ES-I3 (cell line): ENCODE measurements around the gene KCNQ4.

Experiments used
- H3K36me3 ChIP-seq: 2 replicates; pipeline ENCODE4 v1.6.1; 2013; ENCODE audit warnings: mild to moderate bottlenecking, low read length, control low read depth, moderate library complexity; ENCODE audit not compliant: insufficient read depth
- H3K4me1 ChIP-seq: 2 replicates; pipeline ENCODE4 v1.6.1; 2013; ENCODE audit warnings: mild to moderate bottlenecking, control low read depth, low read length; ENCODE audit not compliant: insufficient read depth
- H3K9ac ChIP-seq: 2 replicates; pipeline ENCODE4 v1.6.1; 2013; ENCODE audit warnings: low read depth, mild to moderate bottlenecking, low read length, moderate library complexity
- H3K9me3 ChIP-seq: 2 replicates; pipeline ENCODE4 v1.6.1; 2013; ENCODE audit warnings: mild to moderate bottlenecking, low read length, moderate library complexity; ENCODE audit not compliant: control insufficient read depth, insufficient read depth

KCNQ4 gene

GRCh38 chr1:40777224-40777970 is 6.2 kb upstream of the KCNQ4 start:
- Histone ChIP-seq H3K4me1 (no peaks in the 10 kb centered on the region; the same call in 1 of the 2 replicates), H3K36me3 (no peaks in the 10 kb centered on the region; the same call in 1 of the 2 replicates), H3K9me3 (peaks cover 9% of the 10 kb centered on the region), H3K9ac (no peak overlapping the region)

DNA sequence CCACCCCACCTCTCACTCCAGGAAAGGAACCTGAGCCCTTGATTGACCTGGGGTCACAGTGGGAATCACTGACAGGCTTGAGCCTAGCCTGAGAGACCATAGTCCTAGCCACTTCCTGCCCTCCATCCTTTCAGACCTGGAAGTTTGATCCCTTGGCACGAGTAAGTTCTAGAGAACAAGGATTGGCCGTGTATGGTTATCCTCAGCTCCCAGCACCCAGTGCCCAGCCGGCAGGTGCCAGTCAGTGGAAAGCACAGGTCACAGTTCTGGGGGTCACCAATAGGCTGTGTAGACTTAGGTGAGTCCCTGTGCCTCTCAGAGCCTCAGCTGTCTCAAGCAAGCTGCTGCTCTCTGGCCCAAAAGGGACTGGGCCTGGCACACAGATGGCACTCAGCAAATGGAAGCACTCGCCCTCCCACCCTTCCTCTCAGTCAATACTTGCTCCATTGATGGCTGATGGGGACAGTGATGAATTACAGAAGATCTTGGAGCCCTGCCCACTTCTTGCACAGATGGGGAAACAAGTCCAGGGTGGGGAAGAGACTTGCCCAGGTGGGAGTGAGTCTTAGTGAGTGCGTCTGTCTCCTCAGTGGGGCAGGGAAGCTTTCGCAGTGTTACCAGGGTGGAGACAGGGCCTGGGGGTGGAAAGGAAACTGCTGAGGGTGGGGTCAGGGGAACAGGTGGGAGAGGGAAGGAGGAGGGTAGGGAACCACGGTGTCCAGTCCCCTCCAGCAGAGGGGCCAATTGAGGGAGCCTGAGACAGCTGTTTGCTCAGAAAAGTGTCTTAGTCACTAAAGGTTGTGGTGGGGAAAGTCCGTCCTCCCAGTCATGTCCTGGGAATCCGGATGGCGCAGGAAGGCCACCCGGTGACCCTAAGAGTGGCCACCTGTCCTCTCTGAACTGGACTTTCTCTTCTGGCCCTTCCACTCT is 2.6 kb upstream of the KCNQ4 start:
- H3K9ac ChIP-seq: no peak overlapping the region
- peaks cover 9% of the 10 kb centered on the region for H3K9me3 ChIP-seq
- no peaks in the 10 kb centered on the region for H3K36me3 ChIP-seq
- no peaks in the 10 kb centered on the region; the same call in 1 of the 2 replicates for H3K4me1 ChIP-seq

- Histone ChIP-seq H3K4me1 (no peaks in the 10 kb centered on the region; the same call in 1 of the 2 replicates), H3K9me3 (peaks cover 9% of the 10 kb centered on the region), H3K36me3 (no peaks in the 10 kb centered on the region), H3K9ac (no peak overlapping the region)
These were observed 2.0 kb upstream of the KCNQ4 start for GRCh38 chr1:40781608-40781971.

DNA sequence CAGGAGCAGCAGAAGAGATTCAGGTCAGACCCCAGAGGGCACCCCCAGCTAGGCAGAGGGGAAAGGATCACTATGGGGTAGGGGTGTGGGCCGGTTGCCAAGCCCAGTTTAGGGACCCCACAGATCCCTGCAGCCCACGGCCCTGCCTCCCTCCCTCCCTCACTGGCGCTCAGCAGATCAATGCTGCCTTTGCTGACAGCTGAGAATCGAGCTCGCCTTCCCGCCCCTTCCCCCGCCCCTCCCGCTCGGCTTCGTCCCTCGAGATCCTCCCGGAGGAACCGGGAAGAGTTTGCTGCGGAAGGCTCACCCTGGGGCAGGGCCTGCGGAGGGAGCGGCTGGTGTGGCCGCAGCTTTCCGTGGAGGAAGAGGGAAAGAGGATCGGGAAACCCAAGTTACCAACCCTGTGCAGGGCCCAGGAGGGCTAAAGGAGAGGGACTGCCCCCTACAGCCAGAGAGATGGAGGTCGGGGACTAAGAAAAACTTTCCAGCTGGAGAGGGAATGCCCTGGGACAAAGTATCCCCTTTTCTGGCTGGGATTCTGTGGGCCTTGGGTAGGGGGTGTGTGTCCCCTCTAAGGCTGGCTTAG is 1.1 kb upstream of the KCNQ4 start:
- no peaks in the 10 kb centered on the region for H3K36me3 ChIP-seq
- H3K4me1 ChIP-seq: peaks cover 3% of the 10 kb centered on the region; the same call in 1 of the 2 replicates
- 0 out of 2 replicates have a peak, but pooled peaks cover under 1% of the 10 kb centered on the region for H3K9me3 ChIP-seq
- peak overlapping the region; percentile 61; the same call in 1 of the 2 replicates for H3K9ac ChIP-seq

GRCh38 chr1:40784141-40784770 is 669 bp downstream of the KCNQ4 start:
- Histone ChIP-seq H3K36me3 (no peaks in the 10 kb centered on the region), H3K4me1 (peaks cover 8% of the 10 kb centered on the region; the same call in 1 of the 2 replicates), H3K9me3 (no peaks in the 10 kb centered on the region), H3K9ac (peak overlapping the region; percentile 51)

DNA sequence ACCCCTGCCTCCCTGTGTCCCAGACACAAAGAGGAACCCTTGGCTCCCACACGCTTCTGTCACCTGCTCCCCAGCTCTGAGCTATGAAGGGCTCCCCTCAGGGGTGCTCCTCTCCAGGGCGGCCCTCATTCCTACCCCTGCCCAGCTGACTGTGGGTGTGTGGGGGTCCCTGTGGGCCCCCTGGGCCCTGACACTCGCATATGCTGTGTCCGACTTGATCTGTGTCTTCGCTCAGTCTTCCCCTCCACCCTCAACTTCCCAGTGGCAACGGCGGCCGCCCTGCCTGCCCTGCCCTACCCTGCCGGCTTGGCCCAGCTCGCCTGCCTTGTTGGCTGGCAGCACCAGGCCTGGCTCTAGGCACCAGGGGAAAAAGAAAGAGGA is 1.2 kb downstream of the KCNQ4 start:
- H3K4me1 ChIP-seq: peaks cover 13% of the 10 kb centered on the region; the same call in 1 of the 2 replicates
- no peaks in the 10 kb centered on the region for H3K36me3 ChIP-seq
- peak overlapping the region; percentile 6; the same call in 1 of the 2 replicates for H3K9ac ChIP-seq

GRCh38 chr1:40785446-40785845 is 1.9 kb downstream of the KCNQ4 start:
- Histone ChIP-seq H3K4me1 (peaks cover 14% of the 10 kb centered on the region; the same call in 1 of the 2 replicates), H3K36me3 (no peaks in the 10 kb centered on the region)

More for the DNA sequence above, 1.2 kb downstream of the KCNQ4 start:
- no peaks in the 10 kb centered on the region for H3K9me3 ChIP-seq

DNA sequence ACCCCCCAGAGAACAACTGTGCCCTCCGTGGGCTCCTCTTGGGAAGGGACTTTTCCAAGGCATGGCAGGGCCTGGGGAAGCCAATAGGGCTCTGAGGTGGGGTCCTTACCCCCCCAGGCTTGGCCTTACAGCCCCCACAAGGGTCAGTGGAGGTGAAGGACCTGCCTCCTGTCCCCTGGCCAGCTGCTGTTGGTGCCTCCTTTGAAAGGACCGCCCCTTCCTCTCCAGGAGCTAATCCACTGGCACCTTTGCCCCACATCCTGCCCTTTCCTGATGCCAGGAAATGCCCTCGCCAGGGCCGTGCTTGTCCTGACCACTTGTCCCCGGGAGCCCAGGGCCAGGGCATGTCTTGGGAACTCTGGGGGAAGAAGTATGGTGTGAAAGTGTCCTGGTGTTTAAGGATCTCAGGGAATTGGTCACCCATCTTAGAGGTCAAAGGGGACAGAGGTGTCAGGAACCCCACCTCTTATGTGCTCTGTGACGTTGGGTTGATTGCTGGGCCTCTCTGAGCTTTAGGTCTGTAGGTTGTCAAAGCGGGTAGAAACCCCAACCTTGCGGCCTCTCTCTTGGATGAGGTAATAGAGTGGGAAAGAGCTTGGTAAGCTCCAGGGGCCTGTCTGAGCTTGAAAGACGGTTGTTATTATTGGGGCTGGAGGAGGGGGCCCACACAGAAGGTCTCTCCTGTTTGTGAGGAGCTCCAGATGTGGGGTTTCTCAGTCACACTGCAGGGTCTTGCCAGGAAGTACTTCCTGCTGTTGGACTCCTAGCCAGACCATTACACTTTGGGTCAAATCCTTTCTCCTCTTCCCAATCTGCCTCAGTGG is 2.8 kb downstream of the KCNQ4 start:
- no peaks in the 10 kb centered on the region for H3K9me3 ChIP-seq

More at GRCh38 chr1:40785446-40785845, 1.9 kb downstream of the KCNQ4 start:
- H3K9me3 ChIP-seq: no peaks in the 10 kb centered on the region
- H3K9ac ChIP-seq: no peak overlapping the region

GRCh38 chr1:40786995-40787705 is 3.6 kb downstream of the KCNQ4 start:
- H3K9ac ChIP-seq: no peak overlapping the region

More for the DNA sequence above, 2.8 kb downstream of the KCNQ4 start:
- H3K9ac ChIP-seq: no peak overlapping the region
- H3K36me3 ChIP-seq: no peaks in the 10 kb centered on the region
- peaks cover 14% of the 10 kb centered on the region; the same call in 1 of the 2 replicates for H3K4me1 ChIP-seq

GRCh38 chr1:40787737-40788560 is 4.4 kb downstream of the KCNQ4 start:
- Histone ChIP-seq H3K9me3 (no peaks in the 10 kb centered on the region), H3K4me1 (peaks cover 19% of the 10 kb centered on the region; the same call in 1 of the 2 replicates), H3K9ac (no peak overlapping the region), H3K36me3 (no peaks in the 10 kb centered on the region)

More at GRCh38 chr1:40786995-40787705, 3.6 kb downstream of the KCNQ4 start:
- Histone ChIP-seq H3K36me3 (no peaks in the 10 kb centered on the region), H3K9me3 (no peaks in the 10 kb centered on the region), H3K4me1 (peaks cover 16% of the 10 kb centered on the region; the same call in 1 of the 2 replicates)

- Histone ChIP-seq H3K9me3 (no peaks in the 10 kb centered on the region), H3K9ac (no peak overlapping the region), H3K36me3 (no peaks in the 10 kb centered on the region), H3K4me1 (peaks cover 19% of the 10 kb centered on the region; the same call in 1 of the 2 replicates)
These were observed 5.2 kb downstream of the KCNQ4 start for GRCh38 chr1:40788561-40789341.

DNA sequence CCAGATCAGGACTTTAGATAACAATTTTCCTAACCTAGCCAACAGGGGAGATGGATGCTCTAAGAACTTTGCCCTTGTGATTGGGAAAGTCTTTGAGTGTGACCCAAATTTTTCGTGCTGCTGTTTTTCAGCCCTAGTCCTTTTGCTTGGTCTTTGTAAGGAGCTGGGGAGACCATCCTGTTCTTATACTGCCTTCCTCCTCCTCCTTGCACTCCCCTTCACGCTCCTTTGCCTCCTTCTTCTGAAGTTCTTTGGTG is 5.7 kb downstream of the KCNQ4 start:
- H3K9me3 ChIP-seq: no peaks in the 10 kb centered on the region
- H3K36me3 ChIP-seq: no peaks in the 10 kb centered on the region
- peaks cover 19% of the 10 kb centered on the region; the same call in 1 of the 2 replicates for H3K4me1 ChIP-seq
- no peak overlapping the region for H3K9ac ChIP-seq
